ENCODE measurements around the gene RGL1. TPM values are rescaled to one million over a fixed set of nuclear protein-coding genes. Genes with fewer than 3 reads are reported as not detected.

Gene RGL1
- total and polyA plus RNA-seq, 9 of the 15 experiments (the other 6 are each of a cell fraction or from before 2014, with no cell fraction given), result under 0.01 to 0.07 (median 0.04) TPM

DNA sequence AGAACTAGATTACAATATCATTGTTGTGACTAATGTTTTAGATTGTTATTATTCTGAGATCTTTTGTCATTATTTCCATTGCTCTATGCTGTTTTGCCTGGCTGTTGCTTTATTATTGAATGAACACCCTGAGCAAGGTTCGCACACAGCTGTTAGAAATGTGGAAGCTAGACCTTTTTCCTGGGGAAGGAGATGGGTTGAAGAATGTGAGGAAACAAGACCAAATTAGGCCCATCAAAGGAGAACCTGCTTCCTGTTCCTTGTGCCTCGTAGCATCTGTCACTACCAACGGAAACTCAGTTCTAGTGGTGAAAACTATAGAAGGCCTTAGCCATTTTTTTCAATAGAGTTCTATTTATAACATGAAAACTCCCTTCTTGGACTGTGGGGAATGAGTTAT, 68.7 kb downstream of the RGL1 start:
- Histone ChIP-seq H3K4me2 (ENCODE audit: insufficient read depth, low read length) (no peak overlapping the region), H3K27ac (ENCODE audit: extremely low read depth, low read depth, low read length) (no peak overlapping the region), H3K9me1 (ENCODE audit: control insufficient read depth, insufficient read depth, low read length) (no peaks in the 10 kb centered on the region), H3K36me3 (ENCODE audit: control insufficient read depth, insufficient read depth, low read length) (no peaks in the 10 kb centered on the region), H3K4me3 (no peak overlapping the region), H4K20me1 (replicated peaks; ENCODE audit: control insufficient read depth, insufficient read depth, low read length) (no peaks in the 10 kb centered on the region), H3K9ac (ENCODE audit: insufficient read depth in 1 of 2, low read depth in 2 of 2, low read length in 2 of 2) (no peak overlapping the region), H3K79me2 (ENCODE audit: control insufficient read depth, insufficient read depth, low read length) (no peaks in the 10 kb centered on the region), H3K9me3 (replicated peaks; ENCODE audit: control insufficient read depth, insufficient read depth, low read depth, low read length) (no peaks in the 10 kb centered on the region), H2AFZ (ENCODE audit: low read depth, low read length) (no peak overlapping the region), H3K27me3 (ENCODE audit: control insufficient read depth in 2 of 2, insufficient read depth in 2 of 2, low read length in 2 of 2) (peaks cover 12 to 24% of the 10 kb centered on the region in 2 experiments; a peak in 4 of 5 replicates), H3K4me1 (replicated peaks in 1 of 2; ENCODE audit: control insufficient read depth in 2 of 2, insufficient read depth in 2 of 2, low read length in 2 of 2) (no peaks in the 10 kb centered on the region)
- ChIA-PET CTCF (ENCODE audit: low intra/inter-chr PET ratio) (no interaction called here), POLR2A (no interaction called here)
- TF ChIP-seq NR3C1 (CRISPR knock-in tag; IDR thresholded peaks at IDR 0.05) (no peak), ZNF445 (CRISPR knock-in tag; IDR thresholded peaks at IDR 0.05; ENCODE audit: low read depth) (no peak), MECOM (CRISPR knock-in tag; IDR thresholded peaks at IDR 0.05) (no peak), ZNF282 (CRISPR knock-in tag; IDR thresholded peaks at IDR 0.05) (no peak), PBX2 (CRISPR knock-in tag; IDR thresholded peaks at IDR 0.05; ENCODE audit: low read depth) (no peak), PBX2 (tag; conservative IDR thresholded peaks at IDR 0.05; ENCODE audit: low read depth) (no peak), HMGN3 (IDR thresholded peaks at IDR 0.05; ENCODE audit: borderline replicate concordance, extremely low read depth, insufficient read length, low read depth, low read length) (no peak), SRSF7 (optimal IDR thresholded peaks at IDR 0.05; ENCODE audit: low read depth, low read length) (no peak), KLF1 (tag; IDR thresholded peaks at IDR 0.05) (no peak), CCNT2 (IDR thresholded peaks at IDR 0.05; ENCODE audit: borderline replicate concordance, extremely low read depth, insufficient read length, low read depth, low read length) (no peak), ZNF384 (IDR thresholded peaks at IDR 0.05; ENCODE audit: low read depth, low read length) (no peak), MIER1 (IDR thresholded peaks at IDR 0.05; ENCODE audit: low read depth) (no peak), MTA3 (IDR thresholded peaks at IDR 0.05; ENCODE audit: borderline replicate concordance) (no peak), ZNF124 (CRISPR knock-in tag; IDR thresholded peaks at IDR 0.05) (no peak), TAF7 (tag; IDR thresholded peaks at IDR 0.05) (no peak)
- FAIRE-seq (no peak), ATAC-seq (no peak), DNase-seq (ENCODE audit: extremely low read depth in 1 of 4, low spot score in 3 of 4) (no peak)
- intact Hi-C loops (cut with micrococcal nuclease), result no loop called here
- in situ Hi-C loops (cut with MboI), result no loop called here
- 0% methylated on average over 3 of the region's 3 CpGs for WGBS (ENCODE audit: insufficient coverage, low coverage, missing lambda C conversion rate)
- no TSS peak for BruUV-seq (replicated peaks)

Data from K562 (cell line).